Measurements from ENCODE around the gene CLSTN1. TPM values are rescaled to one million over a fixed set of nuclear protein-coding genes. Genes with fewer than 3 reads are reported as not detected.

CLSTN1 gene
- total and polyA plus RNA-seq, 10 donors = 28.8 to 70.7 (median 60.5) TPM

DNA sequence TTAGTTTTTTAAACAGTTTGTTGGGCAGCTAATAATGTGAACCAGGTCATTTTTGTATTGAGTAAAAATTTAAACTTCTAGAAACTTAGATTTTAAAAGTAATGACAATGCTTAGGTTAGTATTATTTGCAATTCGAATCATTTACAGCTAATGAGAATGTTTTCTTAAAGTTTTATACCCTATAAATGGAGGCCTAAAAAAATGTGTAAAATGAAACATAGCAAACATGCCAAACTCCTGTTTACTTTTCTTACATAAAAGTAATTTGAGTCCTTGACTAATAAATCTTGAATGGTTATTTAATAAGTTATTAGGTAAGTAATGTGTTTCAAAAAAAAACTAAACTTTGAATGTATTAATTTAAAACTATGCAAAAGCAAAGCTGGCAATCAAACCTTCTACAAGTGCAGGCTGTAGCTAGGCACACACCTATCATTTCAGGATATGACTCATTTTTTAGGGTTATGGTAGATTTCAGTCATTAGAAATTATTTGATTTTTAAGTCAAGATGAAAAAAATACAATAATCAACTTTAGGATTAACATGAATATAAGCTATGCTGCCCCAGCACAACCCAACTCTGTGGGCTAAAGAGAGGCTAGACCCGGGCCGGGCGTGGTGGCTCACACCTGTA lies 41.5 kb downstream of the CLSTN1 start:
- no peaks in the 10 kb centered on the region for H3K36me3 ChIP-seq
- peaks cover 6 to 37% (median 14%) of the 10 kb centered on the region in 6 donors for H3K4me1 ChIP-seq
- no peaks in the 10 kb centered on the region for H3K27me3 ChIP-seq (replicated peaks in 1 of 7)
- H3K27ac ChIP-seq = no peak overlapping the region
- no peak overlapping the region for H3K4me3 ChIP-seq
- DNase-seq = no peak
- intact Hi-C loops (cut with DNase I; ENCODE audit: low total_unique reads) = loop anchor here (5.0 kb wide), 1 partner anchor 85 kb away; no protein-coding TSS in a partner anchor
- TF ChIP-seq, protein P1, sequence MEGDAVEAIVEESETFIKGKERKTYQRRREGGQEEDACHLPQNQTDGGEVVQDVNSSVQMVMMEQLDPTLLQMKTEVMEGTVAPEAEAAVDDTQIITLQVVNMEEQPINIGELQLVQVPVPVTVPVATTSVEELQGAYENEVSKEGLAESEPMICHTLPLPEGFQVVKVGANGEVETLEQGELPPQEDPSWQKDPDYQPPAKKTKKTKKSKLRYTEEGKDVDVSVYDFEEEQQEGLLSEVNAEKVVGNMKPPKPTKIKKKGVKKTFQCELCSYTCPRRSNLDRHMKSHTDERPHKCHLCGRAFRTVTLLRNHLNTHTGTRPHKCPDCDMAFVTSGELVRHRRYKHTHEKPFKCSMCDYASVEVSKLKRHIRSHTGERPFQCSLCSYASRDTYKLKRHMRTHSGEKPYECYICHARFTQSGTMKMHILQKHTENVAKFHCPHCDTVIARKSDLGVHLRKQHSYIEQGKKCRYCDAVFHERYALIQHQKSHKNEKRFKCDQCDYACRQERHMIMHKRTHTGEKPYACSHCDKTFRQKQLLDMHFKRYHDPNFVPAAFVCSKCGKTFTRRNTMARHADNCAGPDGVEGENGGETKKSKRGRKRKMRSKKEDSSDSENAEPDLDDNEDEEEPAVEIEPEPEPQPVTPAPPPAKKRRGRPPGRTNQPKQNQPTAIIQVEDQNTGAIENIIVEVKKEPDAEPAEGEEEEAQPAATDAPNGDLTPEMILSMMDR (IDR thresholded peaks at IDR 0.05 in 8 of 11, conservative IDR thresholded peaks at IDR 0.05 in 3 of 11) = no peak
- no peaks in the 10 kb centered on the region for H3K9me3 ChIP-seq
- 79 to 96% (median 94%) methylated on average over 4 of the region's 4 CpGs for WGBS, 5 donors

DNA sequence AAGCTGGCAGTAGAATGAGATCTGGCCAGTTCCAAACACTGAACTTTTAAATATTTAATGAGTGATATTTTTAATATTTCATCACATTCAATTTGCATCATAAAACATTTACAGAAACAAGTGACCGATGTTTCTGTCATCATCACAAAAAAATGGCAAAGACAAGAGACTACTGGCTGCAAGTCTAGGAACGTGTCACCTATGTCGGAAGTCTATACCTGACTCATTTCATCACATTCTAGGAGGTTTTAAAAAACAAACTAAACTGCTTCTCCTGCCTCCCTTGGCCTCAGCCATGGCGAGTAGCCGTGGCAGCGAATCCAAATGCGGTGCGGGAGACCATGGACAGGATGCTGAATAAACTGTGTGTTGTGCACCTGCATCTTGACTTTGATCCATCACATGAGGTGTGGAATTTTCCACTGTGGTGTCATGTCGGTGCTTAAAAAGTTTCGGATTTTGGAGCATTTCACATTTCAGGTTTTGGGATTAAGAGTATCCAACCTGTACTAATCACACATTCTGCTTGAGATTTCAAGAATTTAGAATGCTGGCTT lies 43.1 kb downstream of the CLSTN1 start:
- H3K9me3 ChIP-seq = no peaks in the 10 kb centered on the region
- H3K4me1 ChIP-seq = peaks cover 0 to 21% (median 4%) of the 10 kb centered on the region in 6 donors
- intact Hi-C loops (cut with DNase I; ENCODE audit: low total_unique reads) = loop anchor here (5.0 kb wide), 1 partner anchor 87 kb away; no protein-coding TSS in a partner anchor
- WGBS, 5 donors = 91 to 95% (median 93%) methylated on average over 10 of the region's 10 CpGs
- H3K4me3 ChIP-seq = no peak overlapping the region
- no peak for DNase-seq
- TF ChIP-seq POLR2A (IDR thresholded peaks at IDR 0.05) (no peak), POLR2AphosphoS5 (IDR thresholded peaks at IDR 0.05) (no peak)
- TF ChIP-seq, protein P1 (IDR thresholded peaks at IDR 0.05 in 8 of 11, conservative IDR thresholded peaks at IDR 0.05 in 3 of 11) = no peak
- H3K27ac ChIP-seq = no peak overlapping the region
- no peaks in the 10 kb centered on the region for H3K36me3 ChIP-seq
- H3K27me3 ChIP-seq (replicated peaks in 1 of 7) = no peaks in the 10 kb centered on the region

GRCh38 chr1:9778905-9779304 lies 44.9 kb downstream of the CLSTN1 start:
- WGBS, 5 donors = 91 to 96% (median 92%) methylated on average over 8 to 10 of the region's 10 CpGs
- H3K9me3 ChIP-seq = no peaks in the 10 kb centered on the region
- no peaks in the 10 kb centered on the region for H3K36me3 ChIP-seq
- no peak overlapping the region for H3K4me3 ChIP-seq
- H3K27ac ChIP-seq = no peak overlapping the region
- H3K27me3 ChIP-seq (replicated peaks in 1 of 7) = no peaks in the 10 kb centered on the region
- intact Hi-C loops (cut with DNase I; ENCODE audit: low total_unique reads) = no loop called here
- TF ChIP-seq, protein P1 (IDR thresholded peaks at IDR 0.05 in 8 of 11, conservative IDR thresholded peaks at IDR 0.05 in 3 of 11) = no peak
- no peak for TF ChIP-seq POLR2AphosphoS5 (IDR thresholded peaks at IDR 0.05)
- TF ChIP-seq POLR2A (IDR thresholded peaks at IDR 0.05) = no peak
- peaks cover 0 to 6% (median 0%) of the 10 kb centered on the region in 6 donors for H3K4me1 ChIP-seq
- DNase-seq = no peak

DNA sequence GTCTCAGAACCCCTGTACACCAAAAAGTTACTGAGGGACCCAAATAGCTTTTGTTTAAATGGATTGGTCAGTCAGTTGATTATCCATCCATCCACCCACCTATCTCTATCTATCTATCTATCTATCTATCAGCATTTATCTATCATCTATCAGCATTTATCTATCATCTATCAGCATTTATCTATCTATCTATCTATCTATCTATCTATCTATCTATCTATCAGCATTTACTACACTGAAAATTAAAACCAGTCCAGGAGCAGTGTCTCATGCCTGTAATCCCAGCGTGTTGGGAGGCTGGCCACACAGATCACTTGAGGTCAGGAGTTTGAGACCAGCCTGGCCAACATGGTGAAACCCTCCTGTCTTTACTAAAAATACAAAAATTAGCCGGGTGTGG lies 47.1 kb downstream of the CLSTN1 start:
- Histone ChIP-seq H3K36me3 (peaks cover 0 to 20% (median 12%) of the 10 kb centered on the region in 6 donors), H3K4me3 (no peak overlapping the region), H3K27me3 (replicated peaks in 1 of 7) (no peaks in the 10 kb centered on the region), H3K4me1 (peaks cover 0 to 3% (median 0%) of the 10 kb centered on the region in 6 donors), H3K27ac (no peak overlapping the region), H3K9me3 (no peaks in the 10 kb centered on the region)
- 93 to 100% (median 97%) methylated on average over 2 of the region's 2 CpGs for WGBS, 5 donors
- no peak for TF ChIP-seq POLR2A (IDR thresholded peaks at IDR 0.05)
- DNase-seq = no peak
- intact Hi-C loops (cut with DNase I; ENCODE audit: low total_unique reads) = no loop called here

Measured in spleen (tissue), 11 donors.